GM21390 (cell line): ENCODE results near the gene CNTNAP3B.
"Not testable (repeated sequence)": the region's sequence is repeated elsewhere in the genome, so short reads cannot be mapped to it uniquely, and the experiment has no call there.

Source experiments
- ATAC-seq: cut with Tn5 transposase; IDR thresholded peaks from one replicate; pipeline ENCODE4 v1.9.1; 2021; ENCODE audit not compliant: unreplicated experiment

Gene CNTNAP3B

GRCh38 chr9:41977965-41978600 lies 151.1 kb downstream of the CNTNAP3B start:
- not testable (repeated sequence) for ATAC-seq

- ATAC-seq, result not testable (repeated sequence)
Observed at GRCh38 chr9:41974906-41975305, 154.3 kb downstream of the CNTNAP3B start.

DNA sequence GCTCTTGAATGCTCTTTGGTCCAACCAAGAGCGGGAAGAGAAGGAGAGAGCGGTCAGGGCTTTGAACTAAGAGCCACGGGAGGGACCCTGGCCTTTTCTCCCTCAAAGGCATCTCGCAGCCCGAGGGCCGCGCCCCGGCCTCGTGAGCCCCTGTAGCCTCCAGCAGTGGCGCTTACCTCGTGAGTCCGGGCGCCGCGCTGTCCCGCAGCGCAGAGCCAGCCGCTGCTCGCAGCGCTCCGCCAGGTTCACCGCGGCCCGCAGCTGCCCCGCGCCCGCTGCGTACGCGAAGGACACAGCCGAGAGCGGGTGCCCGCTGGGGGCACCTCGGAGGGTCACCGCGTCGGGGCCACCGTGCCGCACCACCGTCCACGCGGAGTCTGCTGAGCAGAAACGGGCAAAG lies 176.2 kb downstream of the CNTNAP3B start:
- ATAC-seq, result not testable (repeated sequence)

GRCh38 chr9:41941738-41942137 lies 187.5 kb downstream of the CNTNAP3B start:
- not testable (repeated sequence) for ATAC-seq

GRCh38 chr9:41938143-41938542 lies 191.1 kb downstream of the CNTNAP3B start:
- not testable (repeated sequence) for ATAC-seq

- ATAC-seq, result not testable (repeated sequence)
Observed at GRCh38 chr9:41935727-41936126, 193.5 kb downstream of the CNTNAP3B start.

- ATAC-seq, result not testable (repeated sequence)
Observed at GRCh38 chr9:41929172-41929571, 200.1 kb downstream of the CNTNAP3B start.

- ATAC-seq, result not testable (repeated sequence)
Observed at GRCh38 chr9:41917374-41917773, 211.9 kb downstream of the CNTNAP3B start.

DNA sequence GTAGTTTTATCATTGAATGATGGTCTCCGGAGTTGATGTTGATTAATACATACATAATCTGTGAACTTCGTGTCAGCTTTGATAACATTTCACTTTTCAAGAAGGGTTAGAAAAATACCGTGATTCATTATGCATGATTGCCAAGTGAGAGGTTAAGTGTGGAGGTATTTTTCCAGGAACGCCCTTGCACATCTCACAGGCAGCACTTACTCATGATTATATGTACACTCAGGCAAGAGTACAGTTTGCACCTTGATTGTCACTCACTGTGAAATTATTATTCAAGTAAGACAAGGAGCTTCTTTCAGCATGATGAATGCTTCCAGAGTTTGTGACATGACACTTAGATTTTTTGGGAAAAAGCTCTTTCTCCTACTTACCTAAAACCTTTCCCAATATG lies 223.7 kb downstream of the CNTNAP3B start:
- ATAC-seq, result not testable (repeated sequence)

GRCh38 chr9:41902762-41903161 lies 226.5 kb downstream of the CNTNAP3B start:
- not testable (repeated sequence) for ATAC-seq

DNA sequence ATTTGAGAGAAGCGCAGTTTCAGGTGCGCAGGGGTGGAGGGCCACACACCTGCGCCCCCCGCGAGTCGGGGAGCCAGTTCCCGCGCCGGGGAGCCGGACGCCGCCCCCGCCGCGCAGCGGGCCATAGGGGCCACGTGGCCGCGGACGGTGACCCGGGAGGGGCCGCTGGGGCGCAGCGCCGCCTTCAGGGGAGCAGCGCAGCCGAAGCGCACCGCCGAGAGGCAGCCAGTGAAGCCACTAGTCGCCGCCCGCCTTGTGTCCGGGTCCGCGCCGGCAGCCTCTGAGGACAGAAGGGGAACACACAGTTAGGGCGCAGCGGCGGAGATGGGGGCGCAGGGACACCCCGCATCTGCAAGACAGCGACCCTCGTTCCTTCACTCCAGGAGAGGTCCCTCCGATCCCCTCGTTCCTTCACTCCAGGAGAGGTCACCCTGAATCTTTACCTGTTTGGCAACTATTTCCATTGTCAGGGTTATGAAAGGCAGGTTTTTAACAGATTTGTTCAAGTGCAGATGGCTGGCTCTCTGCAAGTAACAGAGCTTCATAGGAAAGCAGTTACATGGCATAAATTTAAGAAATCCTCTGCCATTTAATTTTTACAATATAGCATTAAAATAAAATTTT lies 230.4 kb downstream of the CNTNAP3B start:
- not testable (repeated sequence) for ATAC-seq

DNA sequence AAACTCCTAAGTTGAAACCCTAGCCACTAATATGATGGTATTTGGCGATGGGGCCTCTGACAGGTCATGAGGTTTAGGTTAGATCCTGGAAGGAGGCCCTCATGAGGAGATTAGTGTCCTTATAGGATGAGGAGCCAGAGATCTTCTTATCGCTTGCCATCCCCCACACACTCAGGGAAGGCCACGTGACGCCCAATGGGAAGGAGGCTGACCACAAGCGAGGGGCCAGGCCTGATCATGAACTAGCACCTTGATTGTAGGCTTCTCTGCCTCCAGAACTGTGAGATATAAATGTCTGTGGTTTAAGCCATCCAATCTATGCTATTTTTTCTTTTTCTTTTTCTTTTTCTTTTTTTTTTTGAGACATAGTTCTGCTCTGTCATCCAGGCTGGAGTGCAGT lies 254.7 kb downstream of the CNTNAP3B start:
- not testable (repeated sequence) for ATAC-seq

GRCh38 chr9:41855422-41855821 lies 273.8 kb downstream of the CNTNAP3B start:
- not testable (repeated sequence) for ATAC-seq

- ATAC-seq, result not testable (repeated sequence)
Observed at GRCh38 chr9:41851848-41852740, 277.1 kb downstream of the CNTNAP3B start.

- not testable (repeated sequence) for ATAC-seq
Observed at GRCh38 chr9:41847829-41848228, 281.4 kb downstream of the CNTNAP3B start.
